Smooth muscle cell of the brain vasculature (primary cell): ENCODE measurements around the gene FLNB.

Experiments
- DNase-seq: peaks from one replicate; pipeline ENCODE4 v3.0.0-alpha.2; 2012; ENCODE audit warnings: low read depth, low spot score

FLNB gene

DNA sequence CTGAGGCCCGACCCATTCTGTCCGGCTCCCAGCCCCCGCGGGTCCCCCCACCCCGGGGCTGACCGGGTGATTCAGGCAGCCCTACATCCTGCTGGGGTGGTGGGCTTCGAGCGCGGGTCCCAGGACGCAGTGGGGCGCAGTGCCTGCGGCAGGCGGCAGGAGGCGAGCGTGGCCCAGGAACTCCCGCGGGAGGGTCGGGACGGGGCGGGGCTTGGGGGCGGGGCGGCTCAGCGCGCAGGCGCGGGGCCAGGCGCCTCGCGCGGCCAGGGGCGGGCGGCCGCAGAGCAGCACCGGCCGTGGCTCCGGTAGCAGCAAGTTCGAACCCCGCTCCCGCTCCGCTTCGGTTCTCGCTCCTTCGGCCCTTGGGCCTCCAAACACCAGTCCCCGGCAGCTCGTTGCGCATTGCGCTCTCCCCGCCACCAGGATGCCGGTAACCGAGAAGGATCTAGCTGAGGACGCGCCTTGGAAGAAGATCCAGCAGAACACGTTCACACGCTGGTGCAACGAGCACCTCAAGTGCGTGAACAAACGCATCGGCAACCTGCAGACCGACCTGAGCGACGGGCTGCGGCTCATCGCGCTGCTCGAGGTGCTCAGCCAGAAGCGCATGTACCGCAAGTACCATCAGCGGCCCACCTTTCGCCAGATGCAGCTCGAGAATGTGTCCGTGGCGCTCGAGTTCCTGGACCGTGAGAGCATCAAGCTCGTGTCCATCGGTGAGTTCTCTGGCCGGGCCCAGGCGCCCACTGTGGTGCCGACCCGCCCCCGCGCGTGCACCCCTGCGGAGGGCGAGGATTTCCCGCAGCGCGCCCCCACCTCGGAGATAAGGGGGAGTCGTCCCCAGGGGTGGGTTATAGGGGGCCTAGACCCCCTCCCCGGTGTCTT lies at the start of gene FLNB:
TSS of gene FLNB (plus strand) at position 282 of the 885 bp plus-strand sequence. CDS start at position 425, 143 bp downstream.
- no peak for DNase-seq

DNA sequence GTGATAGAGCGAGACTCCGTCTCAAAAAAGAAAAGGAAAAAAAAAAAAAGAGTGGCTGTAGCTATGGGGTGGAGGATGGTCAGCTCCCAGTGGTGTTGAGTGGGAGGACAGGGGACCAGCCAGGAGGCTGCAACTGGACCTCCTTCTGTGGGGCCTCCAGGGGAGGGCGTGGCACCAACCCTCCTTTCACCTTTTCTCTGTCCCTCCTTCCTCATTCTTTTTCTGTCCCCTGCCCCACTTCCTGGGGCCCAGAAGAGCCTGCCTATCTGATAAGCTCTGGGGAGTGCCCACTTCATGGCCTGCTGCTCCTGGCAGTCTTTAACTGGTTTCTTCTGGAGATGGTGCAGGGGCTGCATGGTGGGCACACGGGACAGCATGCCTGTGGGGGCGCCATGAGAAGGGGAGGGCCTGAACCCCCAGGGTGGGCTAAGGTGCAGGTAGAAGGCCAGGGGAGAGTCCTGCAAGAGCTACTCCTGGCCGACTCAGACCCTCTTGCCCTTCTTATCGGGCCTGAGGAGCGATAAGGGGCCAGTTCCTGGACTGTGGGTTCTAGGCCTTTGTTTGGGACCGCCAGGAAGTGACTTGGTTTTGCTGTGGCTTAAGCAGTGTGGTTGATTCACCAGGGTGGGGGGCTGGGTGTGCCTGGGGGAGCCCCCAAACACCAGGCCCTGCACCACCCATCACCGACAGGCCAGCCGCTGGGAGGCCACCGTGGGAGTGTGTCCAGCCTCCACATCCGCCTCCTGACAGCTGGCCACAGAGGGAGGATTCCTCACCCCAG lies 49.4 kb upstream of the FLNB start:
- no peak for DNase-seq

DNA sequence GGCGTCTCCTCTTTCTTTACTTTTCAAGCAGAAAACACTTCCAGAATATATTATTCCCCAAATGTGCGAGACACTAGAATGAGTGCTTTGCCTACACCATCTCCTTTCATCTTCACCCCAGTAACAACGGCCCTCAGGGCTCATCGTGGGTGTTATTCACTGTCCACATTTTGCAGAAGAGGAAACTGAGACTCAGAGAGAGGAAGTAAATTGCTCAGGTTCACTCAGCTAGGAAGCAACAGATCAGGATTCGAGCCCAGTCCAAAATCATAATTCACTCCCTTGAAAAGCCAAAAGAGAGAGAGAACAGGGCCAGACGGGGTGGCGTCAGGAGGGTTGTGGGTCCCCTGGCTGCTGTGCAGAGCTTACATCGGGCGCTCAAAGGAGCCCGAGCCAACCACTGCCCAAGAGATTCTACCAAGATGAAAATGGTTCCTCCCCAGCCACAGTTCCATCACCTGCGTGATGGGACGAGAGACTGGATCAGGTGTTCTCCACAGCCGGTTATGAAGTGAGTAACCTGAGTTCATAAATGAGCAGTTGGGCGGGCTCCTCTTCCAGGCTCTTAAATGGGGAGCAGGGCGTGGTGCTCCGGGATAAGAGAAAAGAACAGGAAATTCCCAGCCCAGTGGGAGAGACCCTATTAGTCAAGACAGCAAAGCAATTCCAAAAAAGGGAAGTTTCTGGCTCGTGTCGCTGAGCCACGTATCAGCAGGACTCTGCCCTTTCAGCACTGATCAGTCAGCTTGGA lies 48.6 kb upstream of the FLNB start:
- DNase-seq, result no peak

- DNase-seq, result no peak
Observed at GRCh38 chr3:57960174-57960505, 48.1 kb upstream of the FLNB start.

- DNase-seq, result no peak
Observed at GRCh38 chr3:57961177-57961827, 46.9 kb upstream of the FLNB start.

DNA sequence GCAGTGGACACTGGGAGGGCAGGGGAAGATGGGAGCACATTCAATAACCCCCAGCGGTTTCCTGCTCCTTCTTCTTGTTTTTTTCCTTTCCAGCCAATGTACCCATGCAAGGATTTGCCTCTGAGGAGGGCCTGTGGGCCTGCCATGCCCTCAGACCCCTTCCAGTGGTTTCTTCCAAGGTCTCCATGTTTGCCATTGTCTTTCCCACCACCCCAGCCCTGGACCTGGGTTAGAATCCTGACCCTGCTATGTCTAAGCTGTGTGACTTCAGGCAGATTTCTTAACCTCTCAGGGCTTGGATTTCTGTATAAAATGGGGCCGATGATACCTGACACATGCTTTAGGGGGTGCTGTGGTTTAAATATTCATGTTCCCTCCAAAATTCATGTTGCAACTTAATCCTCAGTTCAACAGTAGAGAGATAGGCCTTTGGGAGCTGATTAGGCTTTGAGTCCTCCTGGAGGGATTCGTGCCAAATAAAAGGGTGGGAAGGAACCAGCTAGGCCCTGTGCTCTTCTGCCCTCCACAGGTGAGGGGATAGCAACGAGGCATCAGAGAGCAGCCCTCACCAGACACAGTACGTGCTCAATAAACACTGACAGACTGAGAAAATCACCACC lies 46.3 kb upstream of the FLNB start:
- no peak for DNase-seq

DNA sequence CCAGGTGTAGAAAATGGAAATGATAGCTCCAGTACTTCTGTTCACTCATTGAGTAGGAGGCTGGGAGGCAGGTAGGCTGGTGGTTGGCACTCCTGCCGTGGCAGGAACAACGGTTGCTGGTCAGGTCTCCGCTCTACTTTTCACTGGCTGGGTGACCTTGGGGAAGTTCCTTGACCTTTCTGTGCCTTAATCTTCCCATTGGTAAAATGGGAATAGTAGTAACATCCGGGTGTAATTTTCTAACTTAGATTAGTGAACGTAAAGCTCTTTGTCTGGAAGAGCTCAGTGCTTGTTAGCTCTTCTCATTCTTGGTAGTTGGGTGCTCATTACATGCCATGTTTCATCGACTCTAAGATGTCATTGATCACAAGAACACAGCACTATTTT lies 45.8 kb upstream of the FLNB start:
- no peak for DNase-seq

DNA sequence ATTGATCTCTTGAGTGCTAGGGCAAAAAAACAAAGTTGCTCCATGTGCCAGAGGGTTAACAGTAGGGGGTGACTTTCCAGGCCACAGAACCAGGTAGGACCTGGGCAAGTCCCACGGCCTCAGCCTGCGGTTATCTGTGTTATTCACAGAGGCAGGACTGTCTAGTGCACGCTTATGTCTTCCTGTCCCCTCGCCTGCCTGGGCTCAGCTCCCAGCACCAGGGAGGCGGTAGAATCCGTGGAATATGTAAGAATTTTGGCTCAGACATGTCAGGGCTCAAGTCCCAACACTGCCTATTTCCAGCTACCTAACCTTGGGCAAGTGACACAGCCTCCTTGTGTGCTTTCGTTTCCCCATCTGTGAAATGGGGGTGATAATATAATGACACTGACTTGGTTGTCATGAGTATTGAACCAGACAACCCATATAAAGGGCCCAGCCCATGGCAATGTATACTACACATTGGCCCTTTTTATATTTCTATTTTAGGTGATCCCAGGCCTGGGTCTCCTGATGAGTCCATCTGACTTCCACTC lies 44.3 kb upstream of the FLNB start:
- no peak for DNase-seq

GRCh38 chr3:57966829-57967228 lies 41.4 kb upstream of the FLNB start:
- no peak for DNase-seq

DNA sequence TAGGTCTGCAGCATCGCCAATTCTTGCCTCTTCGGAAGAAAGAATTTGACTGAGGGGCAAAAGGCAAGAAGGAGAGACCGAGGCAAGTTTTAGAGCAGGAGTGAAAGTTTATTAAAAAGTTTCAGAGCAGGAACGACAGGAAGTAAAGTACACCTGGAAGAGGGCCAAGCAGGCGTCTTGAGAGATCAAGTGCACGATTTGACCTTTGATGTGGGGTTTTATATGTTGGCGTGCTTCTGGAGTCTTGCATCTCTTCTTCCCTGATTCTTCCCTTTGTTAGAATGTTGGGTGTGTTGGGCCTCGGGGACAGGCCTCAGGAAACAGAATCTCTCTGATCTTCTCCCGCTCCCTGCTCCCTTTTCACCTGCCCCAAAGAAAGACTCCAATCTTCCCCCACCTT lies 40.6 kb upstream of the FLNB start:
- DNase-seq, result no peak

DNA sequence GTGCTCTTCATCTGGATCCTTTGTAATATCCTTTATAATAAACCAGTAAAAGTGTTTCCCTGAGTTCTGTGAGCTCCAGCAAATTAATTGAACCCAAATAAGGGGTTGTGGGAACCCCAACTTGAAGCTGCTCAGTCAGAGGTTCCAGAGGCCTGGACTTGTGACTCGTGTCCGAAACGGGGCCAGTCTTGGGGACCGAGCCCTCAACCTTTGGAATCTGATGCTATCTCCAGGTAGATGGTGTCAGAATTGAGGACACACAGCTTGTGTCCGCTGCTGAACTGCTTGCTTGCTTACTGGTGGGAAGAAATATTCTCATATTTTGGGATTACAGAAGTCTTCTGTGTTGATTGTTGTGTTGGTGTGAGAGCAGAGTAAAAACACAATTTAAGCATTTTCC lies 39.7 kb upstream of the FLNB start:
- DNase-seq, result no peak

DNA sequence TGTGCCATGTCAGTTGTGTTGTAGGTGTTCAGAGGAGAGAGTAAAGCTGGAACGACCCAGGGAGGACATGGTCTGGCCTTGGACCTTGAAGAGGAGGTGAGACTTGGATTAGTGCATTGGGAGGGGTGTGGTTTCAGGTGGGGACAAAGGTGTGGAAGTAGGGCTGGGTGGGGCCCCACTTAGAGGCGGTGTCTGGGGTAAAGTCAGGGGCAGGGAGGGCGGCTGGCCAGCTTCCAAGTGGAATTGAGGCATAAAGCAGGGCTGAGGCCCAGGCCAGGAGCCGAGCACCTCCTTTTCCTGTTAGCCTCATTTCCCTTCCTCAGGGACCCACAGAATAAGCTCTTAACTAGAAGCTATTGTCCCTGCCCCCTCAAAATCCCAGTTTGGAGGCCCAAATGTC lies 36.2 kb upstream of the FLNB start:
- DNase-seq, result no peak

GRCh38 chr3:57972531-57973111 lies 35.6 kb upstream of the FLNB start:
- no peak for DNase-seq

DNA sequence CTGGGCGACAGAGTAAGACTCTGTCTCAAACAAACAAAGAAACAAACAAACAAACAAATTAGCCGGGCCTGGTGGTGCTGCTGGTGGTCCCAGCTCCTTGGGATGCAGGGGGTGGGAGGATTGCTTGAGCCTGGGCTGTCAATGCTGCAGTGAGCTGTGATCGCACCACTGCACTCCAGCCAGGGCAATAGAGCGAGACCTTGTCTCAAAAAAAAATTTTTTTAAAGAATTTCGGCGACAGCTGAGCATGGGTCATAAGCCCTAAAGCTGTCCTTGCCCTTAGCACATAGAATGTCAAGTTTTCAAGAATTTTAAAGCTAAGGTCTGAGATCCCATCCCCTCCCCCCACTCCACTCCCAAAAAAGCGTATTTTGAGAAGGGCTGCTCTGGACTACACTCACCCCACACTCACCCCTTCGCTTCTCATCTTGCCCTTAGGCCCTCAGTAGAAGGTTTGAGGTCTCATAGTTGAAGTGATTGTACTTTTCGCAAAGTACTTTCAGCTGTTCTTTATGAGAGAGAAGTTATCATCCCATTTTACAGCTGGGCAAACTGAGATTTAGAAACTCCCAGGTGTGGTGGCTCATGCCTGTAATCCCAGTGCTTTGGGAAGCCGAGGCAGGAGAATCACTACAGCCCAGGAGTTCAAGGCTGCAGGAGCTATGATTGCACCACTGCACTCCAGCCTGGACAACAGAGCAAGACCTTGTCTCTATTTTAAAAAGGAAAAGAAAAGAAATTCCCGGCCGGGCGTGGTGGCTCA lies 34.3 kb upstream of the FLNB start:
- DNase-seq, result no peak

- no peak for DNase-seq
Observed at GRCh38 chr3:57974796-57975388, 33.3 kb upstream of the FLNB start.

DNA sequence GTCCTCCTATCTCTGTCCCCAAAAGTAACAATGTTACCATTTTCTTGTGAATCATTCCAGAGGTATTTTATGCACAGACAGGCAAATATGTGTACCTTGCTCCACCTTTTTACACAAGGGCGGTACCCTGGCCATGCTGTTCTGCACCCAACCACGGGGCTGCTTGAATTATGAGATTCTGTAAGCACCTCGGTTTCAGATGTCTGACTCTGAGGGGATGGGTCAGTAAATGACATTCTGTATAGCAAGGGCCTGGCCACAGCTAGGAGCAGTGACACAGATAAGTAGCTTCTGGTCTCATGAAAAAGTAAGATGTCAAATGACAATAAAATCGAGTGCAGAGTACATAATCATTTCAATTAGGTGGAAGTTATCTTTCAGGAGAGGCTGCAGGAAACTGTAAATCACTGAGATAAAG lies 30.4 kb upstream of the FLNB start:
- no peak for DNase-seq

GRCh38 chr3:57978316-57978715 lies 29.9 kb upstream of the FLNB start:
- no peak for DNase-seq

DNA sequence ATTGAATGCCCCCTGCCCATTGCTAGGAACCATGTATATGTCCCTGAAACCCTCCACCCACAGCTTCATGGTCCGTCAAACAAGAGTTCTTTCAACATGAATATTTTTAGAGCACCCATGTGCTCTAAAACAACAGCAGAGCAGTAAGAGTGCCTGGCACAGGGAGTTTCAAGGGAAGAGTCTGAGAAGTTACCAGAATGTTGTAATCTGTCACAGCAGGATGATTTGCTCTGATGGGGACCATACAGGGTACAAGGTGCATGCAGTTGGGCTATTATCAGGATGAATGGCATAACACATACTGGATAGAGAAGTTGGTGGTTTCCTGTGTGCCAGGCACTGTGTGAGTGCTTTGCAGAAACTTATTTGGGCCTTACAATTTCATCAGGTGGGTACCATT lies 27.8 kb upstream of the FLNB start:
- no peak for DNase-seq

DNA sequence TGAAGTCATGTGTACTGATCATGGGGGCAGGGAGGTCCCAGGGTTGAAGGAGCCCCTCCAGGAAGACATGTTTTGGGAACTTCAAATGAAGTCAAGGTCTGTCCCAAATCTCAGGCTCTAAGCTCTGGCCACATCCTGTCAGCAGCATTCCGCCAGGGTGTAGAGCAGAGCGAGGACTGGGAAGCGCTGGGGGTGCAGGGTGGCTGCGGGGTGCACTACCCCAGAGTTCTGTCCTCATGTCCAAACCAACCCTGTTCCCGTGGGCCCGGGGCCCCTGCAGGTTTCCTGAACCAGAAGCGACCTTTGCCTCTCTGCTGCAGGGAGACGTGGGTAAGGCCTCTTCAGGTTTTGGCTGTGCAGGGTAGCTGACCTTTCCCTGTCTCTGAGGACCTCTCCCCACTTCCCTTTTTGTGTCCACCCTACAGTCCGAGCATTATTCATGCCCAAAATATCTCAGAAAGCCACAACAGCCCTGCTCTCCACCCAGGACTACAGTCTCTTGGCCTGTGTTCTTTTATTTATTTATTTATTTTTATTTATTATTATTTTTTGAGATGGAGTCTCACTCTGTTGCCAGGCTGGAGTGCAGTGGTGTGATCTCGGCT lies 26.6 kb upstream of the FLNB start:
- no peak for DNase-seq
